ES-I3 (cell line): ENCODE results near the gene CMIP.

Source experiments
- H3K36me3 ChIP-seq: 2 replicates; pipeline ENCODE4 v1.6.1; 2013; ENCODE audit warnings: mild to moderate bottlenecking, low read length, control low read depth, moderate library complexity; ENCODE audit not compliant: insufficient read depth
- H3K4me1 ChIP-seq: 2 replicates; pipeline ENCODE4 v1.6.1; 2013; ENCODE audit warnings: mild to moderate bottlenecking, control low read depth, low read length; ENCODE audit not compliant: insufficient read depth
- H3K9ac ChIP-seq: 2 replicates; pipeline ENCODE4 v1.6.1; 2013; ENCODE audit warnings: low read depth, mild to moderate bottlenecking, low read length, moderate library complexity
- H3K9me3 ChIP-seq: 2 replicates; pipeline ENCODE4 v1.6.1; 2013; ENCODE audit warnings: mild to moderate bottlenecking, low read length, moderate library complexity; ENCODE audit not compliant: control insufficient read depth, insufficient read depth

The CMIP gene

DNA sequence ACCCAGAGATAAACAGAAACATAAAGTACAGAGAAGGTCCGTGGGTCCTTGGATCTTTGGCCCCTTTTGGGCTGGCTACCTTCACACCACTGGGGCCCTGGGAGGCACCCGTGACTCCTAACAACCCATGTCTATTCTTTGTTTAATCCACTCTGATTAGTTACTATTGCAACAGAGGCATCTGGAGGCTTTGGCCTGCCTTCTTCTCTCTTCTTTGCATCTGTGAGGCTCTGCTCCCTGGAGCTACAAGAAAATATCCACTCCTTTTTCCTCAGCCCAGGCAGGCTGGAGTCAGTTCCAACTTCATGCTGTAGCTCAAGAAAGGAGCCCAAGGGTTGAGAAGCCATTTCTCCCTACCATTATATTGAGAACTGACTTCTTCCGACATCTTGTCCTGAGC is 9.5 kb upstream of the CMIP start:
- no peaks in the 10 kb centered on the region for H3K36me3 ChIP-seq
- peaks cover 5% of the 10 kb centered on the region; the same call in 1 of the 2 replicates for H3K4me1 ChIP-seq
- no peak overlapping the region for H3K9ac ChIP-seq
- no peaks in the 10 kb centered on the region for H3K9me3 ChIP-seq

DNA sequence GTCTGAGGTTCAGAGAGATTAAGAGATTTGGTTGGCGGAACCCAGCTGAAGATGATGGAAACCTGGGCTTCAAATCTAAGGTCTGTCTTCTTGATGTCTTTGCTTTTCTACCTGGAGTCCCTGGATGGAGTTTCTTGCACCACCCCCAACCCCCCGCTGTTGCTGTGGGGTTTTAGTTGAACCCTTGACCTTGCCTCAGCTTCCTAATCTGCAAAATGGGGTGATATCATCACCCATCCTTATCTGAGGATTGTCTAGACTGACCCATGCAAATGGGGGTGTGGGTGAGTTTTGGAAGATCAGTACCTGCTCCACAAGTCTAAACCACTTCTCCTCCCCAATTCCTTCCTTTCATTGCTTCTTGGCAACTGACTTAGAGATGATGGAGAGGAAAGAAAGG is 9.0 kb upstream of the CMIP start:
- Histone ChIP-seq H3K9me3 (no peaks in the 10 kb centered on the region), H3K36me3 (no peaks in the 10 kb centered on the region), H3K4me1 (peaks cover 5% of the 10 kb centered on the region; the same call in 1 of the 2 replicates), H3K9ac (no peak overlapping the region)

DNA sequence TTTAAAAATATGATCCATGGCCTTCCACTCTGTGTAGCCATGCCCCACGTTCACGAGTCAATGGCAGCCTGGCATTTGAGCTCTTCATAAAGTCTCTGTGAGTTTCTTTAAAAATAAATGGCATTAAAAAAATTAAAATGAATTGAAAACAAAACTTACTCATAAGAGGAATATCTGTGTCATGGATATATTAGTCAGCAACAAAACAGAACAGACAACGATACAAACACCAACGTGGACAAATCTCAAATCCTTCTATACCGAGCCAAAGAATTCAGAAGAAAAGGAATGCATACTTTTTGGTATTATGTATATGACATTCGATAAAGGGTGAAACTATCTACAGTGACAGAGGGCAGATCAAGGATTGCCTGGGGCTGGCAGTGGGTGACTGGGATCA is 8.2 kb upstream of the CMIP start:
- Histone ChIP-seq H3K4me1 (peaks cover 12% of the 10 kb centered on the region), H3K9ac (no peak overlapping the region), H3K9me3 (no peaks in the 10 kb centered on the region), H3K36me3 (no peaks in the 10 kb centered on the region)

DNA sequence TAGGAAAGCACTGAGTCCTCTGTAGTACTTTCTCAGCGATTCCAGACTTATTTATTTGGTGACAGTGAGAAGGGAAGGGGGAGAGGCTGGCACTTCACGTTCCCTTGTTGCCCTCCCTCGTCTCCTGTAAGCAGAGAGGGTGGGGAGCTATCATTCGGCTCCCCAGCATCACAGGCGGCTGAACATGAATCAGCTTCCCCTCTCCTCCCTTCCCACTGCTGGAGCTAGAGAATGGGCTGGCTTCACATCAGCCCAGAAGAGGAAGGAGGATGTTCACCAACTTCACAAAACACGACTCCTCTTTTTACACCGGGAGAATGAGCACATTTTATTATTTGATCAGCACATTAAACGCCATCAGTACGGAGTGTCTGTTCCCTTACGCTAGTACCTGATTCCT is 6.7 kb upstream of the CMIP start:
- H3K4me1 ChIP-seq, result peaks cover 12% of the 10 kb centered on the region
- no peaks in the 10 kb centered on the region for H3K9me3 ChIP-seq
- H3K36me3 ChIP-seq, result no peaks in the 10 kb centered on the region
- no peak overlapping the region for H3K9ac ChIP-seq

DNA sequence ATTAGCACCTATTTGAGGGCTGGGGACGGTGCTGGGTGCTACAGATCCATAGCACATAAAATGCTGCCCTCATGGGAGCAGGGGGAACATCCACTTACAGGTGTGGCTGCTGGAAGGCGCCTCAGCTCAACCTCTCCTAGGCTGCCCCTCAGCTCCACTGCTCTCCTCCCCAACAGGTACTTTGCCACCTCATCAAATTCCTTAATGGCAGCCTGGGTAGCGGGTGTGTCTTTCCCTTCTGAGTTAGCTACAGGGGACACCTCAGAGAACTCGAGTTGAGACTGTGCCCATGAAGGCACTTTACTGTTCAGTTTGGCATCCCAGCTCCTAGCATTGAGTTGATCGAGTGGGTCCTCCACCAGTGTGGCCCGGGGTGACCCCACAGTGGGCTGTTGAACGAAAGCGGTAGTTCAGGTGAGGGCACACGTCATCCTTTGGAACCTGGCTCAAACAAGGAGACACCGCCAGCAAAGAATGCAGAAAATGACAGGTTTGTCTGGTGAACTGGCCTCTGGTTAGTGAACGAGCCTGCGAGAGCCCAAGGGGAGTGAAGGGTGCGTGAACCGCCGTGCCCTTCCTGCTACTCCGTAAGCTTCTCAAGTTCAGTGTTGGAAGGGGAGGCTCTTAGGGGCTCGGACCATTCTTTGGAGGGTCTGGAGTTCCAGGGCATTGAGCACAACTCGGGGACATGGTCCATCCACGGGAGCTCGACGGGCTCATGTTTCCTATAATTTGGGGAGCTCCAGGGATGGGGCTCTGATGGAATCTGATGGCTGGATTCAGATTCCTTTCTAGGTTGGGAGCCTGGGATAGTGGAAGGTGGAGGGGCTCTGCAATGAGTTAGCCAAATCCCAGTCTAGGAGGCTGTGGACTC is 3.5 kb upstream of the CMIP start:
- Histone ChIP-seq H3K36me3 (no peaks in the 10 kb centered on the region), H3K9ac (no peak overlapping the region), H3K4me1 (peaks cover 7% of the 10 kb centered on the region), H3K9me3 (no peaks in the 10 kb centered on the region)

DNA sequence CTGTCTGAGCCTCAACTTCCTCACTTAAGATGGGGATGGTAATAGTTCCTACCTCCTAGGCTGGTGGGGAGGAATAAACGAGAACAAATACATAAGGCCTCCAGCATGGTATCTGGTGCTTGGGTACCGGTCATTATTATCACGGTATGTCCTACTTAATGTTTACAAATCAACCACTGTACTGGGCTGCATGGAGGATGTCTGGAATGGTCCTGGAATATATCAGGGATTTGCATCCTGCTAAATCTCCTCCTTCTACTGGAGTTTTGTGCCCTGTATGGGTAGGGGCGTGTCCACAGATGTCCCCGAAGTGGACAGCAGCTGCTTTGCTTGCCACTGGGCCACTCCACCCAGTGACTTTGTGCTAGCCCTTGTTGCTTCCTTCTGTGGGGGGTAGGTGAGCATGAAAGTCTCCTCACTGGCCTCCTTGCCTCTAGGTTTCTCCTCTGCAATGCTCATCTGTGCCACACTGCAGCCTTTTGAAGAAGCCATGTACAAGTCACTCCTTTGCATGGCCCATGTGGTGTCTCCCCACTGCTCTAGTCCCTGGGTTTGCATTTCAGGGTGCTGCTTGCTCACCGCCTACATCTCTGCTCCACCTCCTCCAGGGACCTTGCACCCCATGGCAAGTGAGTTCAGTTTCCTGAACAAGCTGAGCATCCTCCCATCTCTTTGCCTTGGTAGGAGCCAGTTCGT is 2.2 kb upstream of the CMIP start:
- no peak overlapping the region for H3K9ac ChIP-seq
- peaks cover 9% of the 10 kb centered on the region for H3K4me1 ChIP-seq

DNA sequence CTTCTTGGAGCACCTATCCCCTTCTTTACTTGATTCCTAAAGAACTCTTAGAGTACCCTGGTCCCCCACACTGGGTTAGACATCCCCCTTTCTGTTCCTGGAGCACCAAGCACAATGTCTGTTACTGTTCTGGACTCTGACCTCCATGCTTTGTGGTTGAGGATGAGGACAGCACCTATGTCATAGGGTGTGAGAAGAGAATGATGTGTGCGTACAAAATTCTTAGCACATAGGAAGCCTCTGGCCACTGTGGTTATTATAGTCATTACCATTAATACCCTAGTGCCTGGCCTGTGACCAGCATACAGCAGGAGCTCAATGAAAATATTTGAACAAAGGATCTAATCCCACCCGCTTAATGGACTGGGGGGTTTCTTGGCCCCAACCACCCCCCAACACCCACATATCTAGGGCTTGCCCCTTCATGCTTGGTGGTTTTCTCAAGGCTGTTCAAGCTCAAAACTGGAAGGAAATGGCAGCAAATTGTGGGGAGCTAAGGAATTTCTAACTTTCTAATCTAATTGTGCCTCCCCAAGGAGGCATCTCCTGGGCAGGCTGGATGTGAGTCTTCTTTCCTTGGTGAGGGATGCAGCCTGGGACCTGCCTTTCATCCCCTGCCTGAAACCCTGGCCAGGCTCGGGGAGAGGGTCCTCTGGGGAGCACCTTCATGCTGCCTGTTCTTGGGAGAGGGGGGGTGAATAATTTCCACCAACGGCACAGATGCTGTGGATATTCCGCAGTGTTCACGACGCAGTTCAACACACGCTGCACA is 1.5 kb upstream of the CMIP start:
- Histone ChIP-seq H3K36me3 (no peaks in the 10 kb centered on the region), H3K4me1 (peaks cover 16% of the 10 kb centered on the region), H3K9ac (no peak overlapping the region), H3K9me3 (no peaks in the 10 kb centered on the region)

More for the DNA sequence above, 2.2 kb upstream of the CMIP start:
- no peaks in the 10 kb centered on the region for H3K9me3 ChIP-seq
- no peaks in the 10 kb centered on the region for H3K36me3 ChIP-seq

DNA sequence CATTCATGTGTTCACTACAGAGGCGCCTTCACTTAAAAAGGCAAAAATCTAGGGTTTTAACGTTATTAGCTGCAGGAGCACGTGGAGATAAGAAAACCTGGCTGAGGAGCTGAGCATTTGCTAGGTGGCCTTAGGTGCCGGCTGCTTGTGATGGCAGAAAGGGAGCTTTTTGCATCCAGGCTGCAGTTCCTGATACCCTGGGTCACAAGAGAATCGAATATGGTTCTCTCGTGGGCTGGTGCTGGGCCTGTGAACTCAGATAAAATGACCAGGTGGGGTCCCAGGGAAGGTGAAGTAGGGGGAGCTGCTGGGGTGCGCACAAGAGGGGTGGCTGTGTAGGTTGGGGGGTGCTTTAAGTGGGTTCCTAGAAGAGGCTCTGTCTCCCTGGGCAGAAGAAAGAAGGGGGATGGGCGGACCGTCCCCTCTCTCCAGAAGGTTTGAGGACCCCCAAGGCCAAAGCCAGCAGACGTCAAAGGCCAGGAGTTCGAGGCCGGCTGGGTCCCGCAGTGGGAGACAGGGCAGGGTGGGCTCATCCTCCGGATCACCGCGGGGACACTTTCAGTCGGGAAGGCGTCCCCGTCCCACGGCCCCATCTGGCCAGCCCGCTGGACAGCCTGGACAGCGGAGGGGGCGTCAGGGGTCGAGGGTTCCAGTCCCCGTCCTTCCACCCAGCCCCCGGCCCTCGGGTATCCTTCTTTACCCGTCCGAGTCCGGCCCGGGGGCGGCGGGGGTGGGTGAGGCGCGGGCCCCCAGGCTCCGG is 740 bp upstream of the CMIP start:
- Histone ChIP-seq H3K9ac (peak overlapping the region; percentile 56), H3K4me1 (peaks cover 24% of the 10 kb centered on the region), H3K36me3 (no peaks in the 10 kb centered on the region), H3K9me3 (no peaks in the 10 kb centered on the region)

DNA sequence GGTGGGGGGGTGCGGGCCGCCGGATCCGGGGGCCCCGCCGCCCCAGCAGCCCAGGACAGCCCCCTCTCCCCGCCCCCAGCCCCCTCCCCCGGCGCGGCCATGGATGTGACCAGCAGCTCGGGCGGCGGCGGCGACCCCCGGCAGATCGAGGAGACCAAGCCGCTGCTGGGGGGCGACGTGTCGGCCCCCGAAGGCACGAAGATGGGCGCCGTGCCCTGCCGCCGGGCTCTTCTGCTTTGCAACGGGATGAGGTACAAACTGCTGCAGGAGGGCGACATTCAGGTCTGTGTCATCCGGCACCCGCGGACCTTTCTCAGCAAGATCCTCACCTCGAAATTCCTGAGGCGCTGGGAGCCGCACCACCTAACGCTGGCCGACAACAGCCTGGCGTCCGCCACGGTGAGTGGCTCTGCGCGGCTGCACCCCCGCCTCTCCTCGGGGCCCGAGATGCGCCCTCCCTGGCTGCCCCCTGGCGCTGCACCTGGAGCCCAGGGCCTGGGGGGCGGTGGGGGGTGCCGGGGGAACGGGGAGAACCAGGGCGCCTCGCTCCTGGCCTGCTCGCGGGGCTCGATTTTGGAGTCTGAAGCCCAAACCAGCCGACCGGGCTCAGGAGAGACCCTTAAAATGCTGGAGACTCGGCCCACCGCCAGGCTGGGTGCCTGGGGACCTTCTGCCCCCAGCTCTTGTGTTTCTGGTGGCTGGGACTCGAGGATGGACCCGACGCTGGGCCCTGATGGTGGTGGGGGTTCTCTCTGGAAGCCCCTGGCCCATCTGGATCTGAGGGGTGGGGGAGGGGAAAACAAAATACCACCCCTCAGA is 744 bp downstream of the CMIP start:
- peak overlapping the region; percentile 92 for H3K9ac ChIP-seq
- H3K9me3 ChIP-seq, result no peaks in the 10 kb centered on the region
- H3K36me3 ChIP-seq, result no peaks in the 10 kb centered on the region
- peaks cover 36% of the 10 kb centered on the region for H3K4me1 ChIP-seq

DNA sequence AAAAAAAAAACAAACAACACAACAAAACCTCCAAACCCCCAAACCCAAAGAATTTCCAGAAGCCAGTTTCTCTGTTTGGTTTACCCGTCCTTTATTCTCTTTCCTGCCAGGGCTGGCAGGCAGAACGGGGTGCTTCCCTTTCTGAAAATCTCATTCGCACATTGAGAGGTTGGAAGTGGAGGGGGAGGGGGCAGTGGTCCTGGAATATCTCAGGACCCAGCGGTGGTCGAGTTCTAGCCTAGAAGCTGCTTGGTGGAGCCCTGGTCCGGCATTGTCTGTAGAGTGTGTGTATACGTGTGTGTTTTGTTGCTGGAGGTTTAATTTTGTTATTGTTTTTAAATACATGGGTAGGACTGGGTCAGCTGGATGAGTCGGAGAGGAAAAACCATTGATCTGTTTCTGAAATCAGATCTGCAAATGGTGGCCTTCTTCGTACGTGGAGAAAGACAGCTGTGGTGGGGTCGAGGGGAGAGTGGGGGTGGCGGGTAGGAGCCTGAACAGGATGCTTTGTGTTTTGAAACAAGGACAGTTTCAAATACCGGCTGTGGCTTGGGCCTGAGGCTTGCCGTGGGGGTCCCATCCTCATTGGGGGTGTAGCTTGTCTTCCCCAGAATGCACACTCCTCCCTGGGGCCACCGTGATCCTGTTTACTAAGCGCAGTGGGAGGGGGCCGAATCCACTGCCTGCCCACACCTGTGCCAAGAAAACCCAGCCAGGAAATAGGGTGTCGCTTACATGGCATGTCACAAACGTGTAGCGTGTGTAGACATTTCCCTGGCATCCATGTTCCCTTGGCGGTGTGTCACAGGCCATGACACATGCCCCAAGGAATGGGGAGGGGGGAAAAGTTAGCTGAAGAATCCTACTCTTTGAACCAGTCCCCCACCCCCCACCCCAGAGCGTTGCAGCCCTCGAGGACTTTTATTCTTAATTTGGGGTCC is 1.6 kb downstream of the CMIP start:
- no peaks in the 10 kb centered on the region for H3K9me3 ChIP-seq
- no peaks in the 10 kb centered on the region for H3K36me3 ChIP-seq
- peak overlapping the region; percentile 92 for H3K9ac ChIP-seq
- peaks cover 31% of the 10 kb centered on the region for H3K4me1 ChIP-seq

DNA sequence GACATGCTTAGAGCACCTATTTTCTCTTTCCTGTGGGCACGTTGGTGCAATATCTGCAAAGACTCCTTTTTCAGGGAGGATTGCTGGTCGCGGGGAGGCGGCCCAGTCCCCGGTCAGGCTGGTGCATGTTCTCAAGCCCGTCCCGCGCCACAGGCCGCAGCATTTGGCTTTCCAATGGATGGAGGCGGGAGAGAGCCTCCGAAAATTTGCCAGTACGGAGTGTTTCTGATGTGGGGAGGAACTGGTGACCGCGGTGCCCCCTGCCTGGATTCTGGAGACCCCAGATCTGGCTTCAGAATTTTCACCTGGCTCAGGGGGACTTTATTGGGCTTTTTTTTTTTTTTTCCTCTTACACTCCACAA is 2.3 kb downstream of the CMIP start:
- H3K36me3 ChIP-seq, result no peaks in the 10 kb centered on the region
- H3K9me3 ChIP-seq, result no peaks in the 10 kb centered on the region
- H3K9ac ChIP-seq, result peak overlapping the region; percentile 92; the same call in 1 of the 2 replicates
- H3K4me1 ChIP-seq, result peaks cover 36% of the 10 kb centered on the region

DNA sequence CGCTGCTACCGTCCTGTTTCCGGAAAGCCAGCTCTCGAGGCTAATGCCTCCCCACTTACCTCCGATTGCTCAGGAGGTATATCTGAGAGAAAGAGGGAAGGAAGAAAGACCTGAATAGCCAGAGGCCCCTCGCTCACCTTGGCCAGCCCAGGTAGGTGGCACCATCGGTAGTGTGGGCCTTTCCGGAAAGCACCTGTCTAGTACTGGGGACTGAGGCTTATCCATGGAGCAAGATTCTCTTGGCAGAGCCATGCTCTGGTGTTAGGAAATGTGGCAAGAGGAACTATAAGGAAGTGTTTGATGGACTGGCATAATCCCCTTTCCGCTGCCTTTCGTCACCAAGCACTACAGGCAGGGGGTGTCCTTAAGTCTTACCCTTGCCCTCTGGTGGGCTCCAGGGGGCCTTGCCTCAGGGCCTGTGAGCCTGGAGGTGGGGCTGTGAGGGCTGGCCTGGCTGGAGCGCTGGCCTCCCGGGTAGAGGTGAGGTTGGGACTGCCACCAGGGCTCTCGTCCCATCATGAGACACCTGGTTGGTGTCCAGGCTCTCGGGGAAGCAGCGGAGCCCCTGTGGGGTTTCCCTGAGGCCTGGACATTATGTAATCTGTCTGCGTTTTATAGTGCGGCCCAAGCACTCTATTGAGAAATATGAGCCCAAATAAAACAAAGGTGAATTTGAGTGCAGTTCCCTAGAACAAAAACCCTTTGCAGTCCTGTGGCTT is 2.9 kb downstream of the CMIP start:
- no peaks in the 10 kb centered on the region for H3K9me3 ChIP-seq
- peak overlapping the region; percentile 92; the same call in 1 of the 2 replicates for H3K9ac ChIP-seq
- peaks cover 41% of the 10 kb centered on the region for H3K4me1 ChIP-seq
- no peaks in the 10 kb centered on the region for H3K36me3 ChIP-seq
